K562 (cell line): ENCODE data around the gene LPIN1. TPM values are rescaled to one million over a fixed set of nuclear protein-coding genes. Genes with fewer than 3 reads are reported as not detected.
"Not testable (repeated sequence)": the region's sequence is repeated elsewhere in the genome, so short reads cannot be mapped to it uniquely, and the experiment has no call there.

ENCODE experiments used
- ATAC-seq: fragments of 200-7000 bp; cut with Tn5 transposase; 3 replicates; pipeline ENCODE4 v1.9.1; 2020; ENCODE audit warnings: moderate library complexity
- BruUV-seq: library from RNA; stranded (reverse); fragments of 400-500 nt; replicated peaks from 2 replicates; lab custom pipeline; 2021; lab: Mats Ljungman, UMichigan
- CTCF ChIA-PET: fragments of 300-600 bp; formaldehyde crosslinking; extraction: SDS; loops from one replicate; lab custom pipeline; 2021; ENCODE audit warnings: low intra/inter-chr PET ratio; lab: Yijun Ruan, JAX
- POLR2A ChIA-PET: fragments of 300-600, 350-650 bp; sonication (Branson Sonifier 250); formaldehyde crosslinking; extraction: SDS; loops from one replicate; lab custom pipeline; 2021; ENCODE audit warnings: antibody characterized with exemption, inconsistent platforms; lab: Yijun Ruan, JAX
- DNase-seq, 4 experiments: peaks; one replicate each; pipeline versions ENCODE4 v3.0.0 to v3.0.0-alpha.2; 2011 to 2018; ENCODE audit warnings: low spot score in 3 of 4, mixed read lengths in 3 of 4; ENCODE audit errors: extremely low read depth in 1 of 4
- FAIRE-seq: peaks from 2 replicates; lab custom pipeline; 2011; peaks lifted over from hg19 to GRCh38; lab: Jason Lieb, UNC
- H2AFZ ChIP-seq: 2 replicates; pipeline ENCODE4 v1.6.0; 2011; ENCODE audit warnings: low read depth, low read length, control low read depth, inconsistent platforms
- H3K27ac ChIP-seq: fragments of 200-600 bp; 3 replicates; pipeline ENCODE4 v1.8.0; 2011; ENCODE audit warnings: low read depth, mild to moderate bottlenecking, control low read depth, inconsistent platforms, low read length, moderate library complexity, mixed read lengths; ENCODE audit errors: extremely low read depth
- H3K27me3 ChIP-seq, 2 experiments: fragments of 300-600 bp in 1 of 2; 2 replicates in 1 of 2; 3 replicates in 1 of 2; pipeline versions ENCODE4 v1.6.0 to v1.8.0; 2011; ENCODE audit warnings: inconsistent platforms in 2 of 2, low read length in 2 of 2, mild to moderate bottlenecking in 1 of 2, mixed read lengths in 1 of 2, moderate library complexity in 1 of 2; ENCODE audit not compliant: control insufficient read depth in 2 of 2, insufficient read depth in 2 of 2
- H3K36me3 ChIP-seq: fragments of 300-600 bp; 3 replicates; pipeline ENCODE4 v1.8.0; 2011; ENCODE audit warnings: mild to moderate bottlenecking, low read length, inconsistent platforms; ENCODE audit not compliant: control insufficient read depth, insufficient read depth
- H3K4me1 ChIP-seq, 2 experiments: fragments of 200-600 bp in 1 of 2; replicated peaks in 1 of 2; 2 replicates in 1 of 2; 3 replicates in 1 of 2; pipeline versions ENCODE4 v1.5.1 to v1.8.0; 2011; ENCODE audit warnings: inconsistent platforms in 2 of 2, low read length in 2 of 2, mild to moderate bottlenecking in 1 of 2, mixed read lengths in 1 of 2, moderate library complexity in 1 of 2; ENCODE audit not compliant: control insufficient read depth in 2 of 2, insufficient read depth in 2 of 2
- H3K4me2 ChIP-seq: 2 replicates; pipeline ENCODE4 v1.6.1; 2011; ENCODE audit warnings: low read length, control low read depth, inconsistent platforms, mixed read lengths; ENCODE audit not compliant: insufficient read depth
- H3K4me3 ChIP-seq: fragments of 200-600 bp; sonication (generic), shearing (Covaris generic); 2 replicates; pipeline ENCODE4 v1.5.1; 2016; ENCODE audit warnings: control low read depth, inconsistent platforms
- H3K79me2 ChIP-seq: fragments of 200-600 bp; 3 replicates; pipeline ENCODE4 v1.8.0; 2011; ENCODE audit warnings: low read length, inconsistent platforms; ENCODE audit not compliant: control insufficient read depth, insufficient read depth
- H3K9ac ChIP-seq, 2 experiments: 2 replicates each; pipeline versions ENCODE4 v1.6.0 to v1.6.1; 2011; ENCODE audit warnings: low read depth in 2 of 2, low read length in 2 of 2, control low read depth in 1 of 2, inconsistent platforms in 1 of 2, mild to moderate bottlenecking in 1 of 2, mixed read lengths in 1 of 2; ENCODE audit not compliant: insufficient read depth in 1 of 2
- H3K9me1 ChIP-seq: one replicate; pipeline ENCODE4 v1.6.0; 2011; ENCODE audit warnings: inconsistent platforms, mild to moderate bottlenecking, low read length, moderate library complexity; ENCODE audit not compliant: control insufficient read depth, insufficient read depth
- H3K9me3 ChIP-seq: replicated peaks from 2 replicates; pipeline ENCODE4 v1.5.1; 2011; ENCODE audit warnings: low read depth, low read length, inconsistent platforms; ENCODE audit not compliant: control insufficient read depth, insufficient read depth
- H4K20me1 ChIP-seq: replicated peaks from 2 replicates; pipeline ENCODE4 v1.6.1; 2011; ENCODE audit warnings: low read length, inconsistent platforms, mixed read lengths; ENCODE audit not compliant: control insufficient read depth, insufficient read depth
- BRCA1 ChIP-seq, 2 experiments: fragments of 450-650 bp in 1 of 2; sonication (generic) in 1 of 2; formaldehyde crosslinking in 1 of 2; IDR thresholded peaks; 2 replicates each; pipeline versions ENCODE4 v1.5.0 to v1.6.1; 2017 to 2020; ENCODE audit warnings: mild to moderate bottlenecking in 1 of 2, missing genetic modification reagents in 1 of 2
- DACH1 ChIP-seq: fragments of 450-650 bp; IDR thresholded peaks from 2 replicates; pipeline ENCODE4 v1.6.1; 2018; ENCODE audit not compliant: partially characterized antibody
- EP300 ChIP-seq: IDR thresholded peaks from 2 replicates; pipeline ENCODE4 v1.6.1; 2012; ENCODE audit warnings: low read length, improper control_type of control experiment
- SMARCA5 ChIP-seq: fragments of 450-650 bp; IDR thresholded peaks from 2 replicates; pipeline ENCODE4 v1.6.1; 2016
- TAF15 ChIP-seq: fragments of 200-400 bp; formaldehyde crosslinking; IDR thresholded peaks from 2 replicates; pipeline ENCODE4 v1.6.1; 2017; ENCODE audit warnings: mild to moderate bottlenecking, low read depth, low read length, moderate library complexity
- ZBTB49 ChIP-seq: sonication (generic); formaldehyde crosslinking; IDR thresholded peaks from 2 replicates; pipeline ENCODE4 v1.8.0; 2022; ENCODE audit warnings: missing genetic modification reagents, mild to moderate bottlenecking, borderline replicate concordance
- ZNF146 ChIP-seq: IDR thresholded peaks from one replicate; pipeline ENCODE4 v1.6.1; 2018; ENCODE audit warnings: missing compliant biosample characterization; ENCODE audit not compliant: unreplicated experiment
- ZNF311 ChIP-seq: fragments of 250-450 bp; sonication (Bioruptor Pico); IDR thresholded peaks from 2 replicates; pipeline ENCODE4 v1.4.0; 2020; ENCODE audit warnings: mild to moderate bottlenecking, moderate library complexity
- WGBS: fragments of 100-300 bp; shearing (Covaris generic); methylation state at CpG from one replicate; pipeline ENCODE4 v1.1.6; 2016; ENCODE audit warnings: low coverage, mixed read lengths; ENCODE audit not compliant: insufficient coverage; ENCODE audit errors: missing lambda C conversion rate; 5-methylcytosine and 5-hydroxymethylcytosine counted together
- in situ Hi-C: fragments of 300-500 bp; cut with MboI; formaldehyde crosslinking; loops from 4 replicates; pipeline ENCODE4 v1.15.0; 2018; ENCODE audit warnings: inconsistent platforms, mixed read lengths
- intact Hi-C: fragments of 100-400 bp; cut with micrococcal nuclease; formaldehyde crosslinking; loops from 2 replicates; pipeline ENCODE4 v1.14.2; 2022
- polyA plus RNA-seq, 8 experiments: library from polyadenylated mRNA; depleted of rRNA in 4 of 8; stranded (reverse) in 5 of 8; unstranded in 3 of 8; fragments of >200 nt; fragmentation: Nextera tagmentation in 2 of 8; fragmentation: Illumina TruSeq in 1 of 8; extraction: Ambion mirVana in 2 of 8; extraction: Trizol in 1 of 8; gene quantifications; 2 replicates each; pipeline versions ENCODE4 v1.2.1 to v1.2.3, GENCODE V29; 2011 to 2014; ENCODE audit warnings: inconsistent platforms in 1 of 8, missing spikeins in 1 of 8
- total RNA-seq, 7 experiments: library from RNA; depleted of rRNA in 6 of 7; stranded (reverse); fragments of >200 nt in 6 of 7; fragmentation: Illumina TruSeq in 2 of 7; extraction: Trizol in 2 of 7; gene quantifications; 2 replicates each; pipeline versions ENCODE4 v1.2.1 to v1.2.3, GENCODE V29; 2011 to 2021; ENCODE audit warnings: low replicate concordance in 1 of 7

The LPIN1 gene
- total and polyA plus RNA-seq, 9 of the 15 experiments (the other 6 are each of a cell fraction or from before 2014, with no cell fraction given) = 9.2 to 84.0 (median 27.8) TPM

- TF ChIP-seq ZNF311 (CRISPR knock-in tag) (no peak), EP300 (no peak), DACH1 (no peak), SMARCA5 (no peak), ZBTB49 (CRISPR knock-in tag) (no peak), BRCA1 (IDR thresholded peaks at IDR 0.05) (no peak), BRCA1 (CRISPR knock-in tag; IDR thresholded peaks at IDR 0.05) (no peak), TAF15 (no peak)
Observed at GRCh38 chr2:11732587-11732986, 13.8 kb upstream of the LPIN1 start (continued).

- ATAC-seq, H3K9me1 ChIP-seq, H3K79me2 ChIP-seq, DNase-seq, H2AFZ ChIP-seq, FAIRE-seq, H3K4me3 ChIP-seq, H3K36me3 ChIP-seq, H3K9ac ChIP-seq, H4K20me1 ChIP-seq, H3K4me2 ChIP-seq, H3K27ac ChIP-seq, H3K9me3 ChIP-seq, in situ Hi-C loops, BruUV-seq: not testable (repeated sequence)
- ChIA-PET POLR2A (interaction anchor here (0.6 to 1.0 kb wide), 2 partner anchors 18 to 30 kb away, joined by 3 read pairs; no protein-coding TSS in a partner anchor), CTCF (interaction anchor here (1.4 to 2.9 kb wide), 2 partner anchors 41 to 47 kb away, joined by 4 to 21 read pairs; no protein-coding TSS in a partner anchor)
- peak; percentile 74 for TF ChIP-seq ZNF146
- intact Hi-C loops = loop anchor here (1.0 kb wide), 1 partner anchor 41 kb away; no protein-coding TSS in a partner anchor
- peaks cover 6 to 21% of the 10 kb centered on the region in 2 experiments; a peak in 4 of 5 replicates for H3K4me1 ChIP-seq
- 68% methylated on average over 2 of the region's 2 CpGs for WGBS
- peaks cover 5 to 11% of the 10 kb centered on the region in 2 experiments; a peak in 2 of 5 replicates for H3K27me3 ChIP-seq
Observed at GRCh38 chr2:11737852-11738251, 8.6 kb upstream of the LPIN1 start.
